Thymus (tissue), 11 donors: ENCODE data around the gene NEK2. TPM values are rescaled to one million over a fixed set of nuclear protein-coding genes. Genes with fewer than 3 reads are reported as not detected.
A peak's percentile ranks its signal among the peaks of the same experiment; 100 is the strongest.
"Not testable (repeated sequence)": the region's sequence is repeated elsewhere in the genome, so short reads cannot be mapped to it uniquely, and the experiment has no call there.

Experiments used
- DNase-seq, 9 donors: peaks; one replicate each; pipeline ENCODE4 v3.0.0-alpha.2; 2013; ENCODE audit warnings: low spot score in 9 of 9, low read depth in 6 of 9, missing footprints in 1 of 9
- H3K27ac ChIP-seq, 2 donors: one replicate each; pipeline ENCODE4 v1.5.1; 2013; ENCODE audit warnings: control low read depth in 1 of 2, low read depth in 1 of 2, low read length in 1 of 2, mild to moderate bottlenecking in 1 of 2, moderate library complexity in 1 of 2
- H3K27me3 ChIP-seq, 2 donors: one replicate each; pipeline ENCODE4 v1.5.1; 2013; ENCODE audit warnings: low read length in 1 of 2; ENCODE audit not compliant: control insufficient read depth in 2 of 2, insufficient read depth in 1 of 2
- H3K36me3 ChIP-seq, 2 donors: one replicate each; pipeline ENCODE4 v1.5.1; 2013; ENCODE audit warnings: low read length in 1 of 2, mild to moderate bottlenecking in 1 of 2, moderate library complexity in 1 of 2; ENCODE audit not compliant: control insufficient read depth in 2 of 2, insufficient read depth in 2 of 2
- H3K4me1 ChIP-seq, 2 donors: one replicate each; pipeline ENCODE4 v1.5.1; 2013; ENCODE audit warnings: low read length in 2 of 2; ENCODE audit not compliant: control insufficient read depth in 2 of 2, insufficient read depth in 2 of 2
- H3K4me3 ChIP-seq, 2 donors: one replicate each; pipeline ENCODE4 v1.5.1; 2013; ENCODE audit warnings: low read length in 2 of 2, control low read depth in 1 of 2, mild to moderate bottlenecking in 1 of 2
- H3K9me3 ChIP-seq, 2 donors: one replicate each; pipeline ENCODE4 v1.5.1; 2013; ENCODE audit warnings: low read length in 1 of 2, mild to moderate bottlenecking in 1 of 2; ENCODE audit not compliant: control insufficient read depth in 2 of 2, insufficient read depth in 1 of 2
- WGBS: extraction: QIAGEN DNeasy Blood & Tissue Kit; methylation state at CpG from one replicate; pipeline ENCODE4 v1.1.7; 2013; 5-methylcytosine and 5-hydroxymethylcytosine counted together
- polyA plus RNA-seq: library from polyadenylated mRNA; stranded (reverse); fragments of 200-250 nt; gene quantifications from one replicate; pipeline ENCODE4 v1.2.3, GENCODE V29; 2013
- total RNA-seq: library from RNA; stranded (reverse); fragments of 120-200 nt; gene quantifications from one replicate; pipeline ENCODE4 v1.2.4, GENCODE V29; 2013
- donor health status: healthy.

Gene NEK2
- total and polyA plus RNA-seq, 2 donors: 4.0 to 31.1 TPM

DNA sequence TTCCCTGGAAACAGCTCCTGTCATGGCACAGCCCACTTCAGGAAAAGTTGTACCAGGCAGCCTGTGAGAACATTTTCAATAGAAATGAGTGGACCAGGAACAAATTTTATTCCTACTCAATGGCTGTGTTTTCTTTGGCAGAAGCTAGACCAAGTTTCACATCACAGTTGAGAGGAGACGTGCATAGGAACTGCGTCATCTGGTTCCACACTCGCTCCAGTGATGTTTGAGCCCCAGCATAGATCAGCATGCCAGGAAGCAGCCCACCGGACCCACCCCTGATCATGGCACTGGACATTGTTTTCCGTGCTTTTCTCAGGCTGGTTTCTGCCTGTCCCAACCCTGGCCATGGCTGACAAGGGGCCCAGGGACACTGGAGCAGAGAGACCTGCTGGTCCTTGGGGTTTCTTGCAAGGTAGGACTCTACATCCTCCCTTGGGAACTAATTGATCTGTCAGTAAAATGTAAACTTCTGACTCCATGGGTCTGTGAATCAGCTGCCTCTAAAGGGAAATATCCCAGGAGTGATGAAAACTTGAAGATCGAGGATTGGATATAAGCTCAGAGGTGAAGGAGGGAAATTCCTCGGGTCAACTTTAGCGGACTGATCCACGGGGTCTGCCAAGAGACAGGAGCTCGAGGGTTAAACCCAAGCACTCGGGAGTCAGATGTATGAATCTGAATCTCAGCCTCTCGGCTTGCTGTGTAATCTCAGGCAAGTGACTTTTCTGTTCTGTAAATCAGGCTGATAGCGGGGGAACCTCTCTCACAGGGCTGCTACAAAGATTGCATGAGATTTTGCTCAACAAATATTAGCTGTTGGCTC lies 35.7 kb downstream of the NEK2 start:
- 79% methylated on average over 13 of the region's 13 CpGs for WGBS
- Histone ChIP-seq H3K36me3 (no peaks in the 10 kb centered on the region), H3K4me1 (peaks cover 3 to 15% of the 10 kb centered on the region in 2 donors), H3K9me3 (no peaks in the 10 kb centered on the region), H3K27me3 (no peaks in the 10 kb centered on the region), H3K27ac (no peak overlapping the region), H3K4me3 (no peak overlapping the region)
- no peak for DNase-seq

DNA sequence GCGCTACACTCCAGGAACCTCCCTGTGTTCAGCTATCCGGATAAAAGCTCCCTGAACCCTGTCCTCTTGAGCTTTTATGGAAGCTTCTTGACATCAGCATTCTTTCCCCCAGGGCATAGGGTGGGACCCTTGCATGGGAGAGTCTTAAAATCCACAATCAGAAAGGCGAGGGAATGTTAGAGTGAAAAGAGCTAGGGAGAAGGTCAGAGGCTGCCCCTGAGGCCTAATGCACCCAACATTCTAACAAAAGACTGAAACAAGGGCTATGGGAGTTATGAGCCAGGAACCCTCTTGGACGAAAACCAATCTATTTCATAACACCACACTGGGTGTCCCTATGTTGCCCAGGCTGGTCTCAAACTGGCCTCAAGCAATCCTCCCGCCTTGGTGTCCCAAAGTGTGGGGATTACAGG lies 36.7 kb downstream of the NEK2 start:
- H3K4me3 ChIP-seq: no peak overlapping the region
- no peak overlapping the region for H3K27ac ChIP-seq
- no peaks in the 10 kb centered on the region for H3K36me3 ChIP-seq
- peaks cover 3 to 11% of the 10 kb centered on the region in 2 donors for H3K4me1 ChIP-seq
- no peak for DNase-seq
- WGBS: 95% methylated on average over 5 of the region's 5 CpGs
- H3K27me3 ChIP-seq: no peaks in the 10 kb centered on the region
- H3K9me3 ChIP-seq: no peaks in the 10 kb centered on the region

DNA sequence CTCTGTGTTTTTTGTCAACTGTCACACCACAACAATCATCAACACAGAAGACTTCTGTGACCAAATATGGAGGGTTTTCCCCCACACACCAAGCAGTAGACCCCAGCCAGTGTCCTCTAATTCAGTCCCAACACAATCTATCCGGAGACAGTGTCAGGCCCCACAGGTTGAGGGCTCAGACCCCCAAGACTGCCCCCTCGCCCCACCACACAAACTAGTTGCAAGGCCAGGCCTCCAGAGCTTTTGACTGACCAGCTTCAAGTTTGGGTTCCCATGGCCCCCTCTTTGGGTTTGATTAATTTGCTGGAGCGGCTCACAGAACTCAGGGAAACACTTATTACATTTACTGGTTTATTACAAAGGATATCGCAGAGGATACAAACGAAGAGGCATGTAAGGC lies 37.2 kb downstream of the NEK2 start:
- no peaks in the 10 kb centered on the region for H3K9me3 ChIP-seq
- no peak overlapping the region for H3K4me3 ChIP-seq
- H3K27me3 ChIP-seq: no peaks in the 10 kb centered on the region
- DNase-seq: no peak
- 85% methylated on average over 5 of the region's 5 CpGs for WGBS
- peaks cover 0 to 10% of the 10 kb centered on the region in 2 donors for H3K4me1 ChIP-seq
- H3K36me3 ChIP-seq: no peaks in the 10 kb centered on the region
- H3K27ac ChIP-seq: no peak overlapping the region

DNA sequence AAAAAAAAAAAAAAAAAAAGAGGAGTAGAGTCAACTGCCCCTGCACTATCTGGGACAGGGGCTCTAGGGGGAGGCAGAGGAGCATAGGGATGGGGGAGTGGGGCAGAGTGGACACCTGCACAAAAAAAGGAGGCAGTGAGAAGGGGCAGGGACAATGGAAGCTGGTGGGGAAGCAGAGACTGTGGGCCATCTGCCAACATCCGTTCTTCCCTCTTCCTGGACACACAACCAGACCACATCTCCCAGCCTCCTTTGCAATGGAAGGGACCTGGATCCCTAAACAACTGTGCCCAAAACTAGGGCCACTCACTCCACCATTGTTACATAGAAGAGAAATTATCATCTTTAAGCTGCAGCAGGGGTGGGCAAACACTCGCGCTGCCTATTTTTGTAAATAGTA lies 38.4 kb downstream of the NEK2 start:
- H3K27me3 ChIP-seq: no peaks in the 10 kb centered on the region
- WGBS: 93% methylated on average over 3 of the region's 3 CpGs
- peaks cover 0 to 3% of the 10 kb centered on the region in 2 donors for H3K9me3 ChIP-seq
- H3K36me3 ChIP-seq: no peaks in the 10 kb centered on the region
- no peak overlapping the region for H3K27ac ChIP-seq
- DNase-seq: no peak
- H3K4me3 ChIP-seq: no peak overlapping the region
- peaks cover 0 to 14% of the 10 kb centered on the region in 2 donors for H3K4me1 ChIP-seq

DNA sequence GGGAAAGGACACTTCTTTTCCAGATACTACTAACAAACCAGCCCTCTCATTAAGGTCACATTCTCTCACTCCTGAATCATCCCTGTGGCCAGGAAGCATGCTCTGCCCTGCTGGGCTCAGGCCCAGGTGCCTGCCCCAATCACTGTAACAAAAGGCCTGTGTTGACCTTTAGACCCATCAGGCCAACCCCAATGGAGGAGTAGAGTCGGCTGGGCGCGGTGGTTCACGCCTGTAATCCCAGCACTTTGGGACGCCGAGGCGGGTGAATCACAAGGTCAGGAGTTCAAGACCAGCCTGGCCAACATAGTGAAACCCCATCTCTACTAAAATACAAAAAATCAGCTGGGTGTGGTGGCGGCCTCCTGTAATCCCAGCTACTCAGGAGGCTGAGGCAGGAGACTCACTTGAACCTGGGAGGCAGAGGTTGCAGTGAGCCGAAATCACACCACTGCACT lies 38.8 kb downstream of the NEK2 start:
- not testable (repeated sequence) for DNase-seq, H3K36me3 ChIP-seq
- 89% methylated on average over 9 of the region's 9 CpGs for WGBS

DNA sequence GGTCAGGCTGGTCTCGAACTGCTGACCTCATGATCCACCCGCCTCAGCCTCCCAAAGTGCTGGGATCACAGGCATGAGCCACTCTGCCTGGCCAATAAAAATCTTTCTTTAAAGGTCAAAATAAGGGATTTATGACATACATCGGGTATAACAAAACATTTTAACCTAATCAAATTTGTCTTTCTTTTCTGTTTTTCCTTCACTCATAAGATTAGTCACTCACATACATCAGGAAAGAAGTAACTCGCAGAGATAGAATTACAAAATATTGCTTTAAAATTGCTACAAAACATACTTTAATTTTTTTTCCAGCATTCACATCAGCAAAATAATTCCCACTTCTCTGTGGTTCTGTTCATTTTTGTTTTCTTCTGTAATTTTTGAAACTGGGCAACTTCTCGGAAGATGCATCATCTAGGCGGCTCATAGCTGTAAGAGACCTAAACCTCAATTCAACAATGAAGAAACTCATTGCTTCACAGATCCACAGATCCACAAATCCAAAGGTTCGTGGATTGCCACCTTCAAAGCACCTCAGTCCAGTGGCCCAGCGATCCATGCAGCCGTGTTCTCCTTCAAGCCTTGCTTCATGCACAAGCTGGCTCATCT lies 39.7 kb downstream of the NEK2 start:
- Histone ChIP-seq H3K27me3 (no peaks in the 10 kb centered on the region), H3K4me1 (peaks cover 0 to 14% of the 10 kb centered on the region in 2 donors), H3K36me3 (no peaks in the 10 kb centered on the region), H3K9me3 (peaks cover 0 to 4% of the 10 kb centered on the region in 2 donors), H3K4me3 (no peak overlapping the region), H3K27ac (no peak overlapping the region)
- WGBS: 92% methylated on average over 9 of the region's 9 CpGs
- no peak for DNase-seq

More for the DNA sequence above, 38.8 kb downstream of the NEK2 start:
- H3K27me3 ChIP-seq, H3K27ac ChIP-seq, H3K4me3 ChIP-seq, H3K9me3 ChIP-seq: not testable (repeated sequence)
- peaks cover 0 to 14% of the 10 kb centered on the region in 2 donors for H3K4me1 ChIP-seq

DNA sequence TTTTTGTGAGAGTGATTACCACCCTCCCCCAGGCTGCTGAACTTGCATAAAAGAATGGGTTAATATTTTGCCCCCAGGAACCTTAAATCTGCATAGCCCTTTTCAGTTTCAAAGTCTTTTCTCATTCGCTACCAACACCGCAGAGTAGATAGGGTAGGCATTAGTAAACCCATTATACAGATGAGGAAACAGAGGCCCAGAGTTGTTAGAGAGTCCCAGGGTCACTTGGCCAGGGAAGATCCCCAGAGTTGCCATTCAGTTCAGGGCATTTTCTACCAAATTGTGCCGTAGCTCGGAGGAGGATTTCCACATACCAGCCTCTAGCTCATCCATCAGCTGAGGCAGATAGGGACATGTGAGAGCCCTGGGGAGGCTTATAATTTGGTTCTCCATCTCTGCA lies 40.5 kb downstream of the NEK2 start:
- DNase-seq: no peak
- H3K36me3 ChIP-seq: no peaks in the 10 kb centered on the region
- peaks cover 0 to 14% of the 10 kb centered on the region in 2 donors for H3K4me1 ChIP-seq
- peaks cover 0 to 4% of the 10 kb centered on the region in 2 donors for H3K9me3 ChIP-seq
- whole genome bisulfite sequencing: 97% methylated on average over 4 of the region's 4 CpGs
- no peaks in the 10 kb centered on the region for H3K27me3 ChIP-seq
- H3K27ac ChIP-seq: no peak overlapping the region
- H3K4me3 ChIP-seq: no peak overlapping the region

DNA sequence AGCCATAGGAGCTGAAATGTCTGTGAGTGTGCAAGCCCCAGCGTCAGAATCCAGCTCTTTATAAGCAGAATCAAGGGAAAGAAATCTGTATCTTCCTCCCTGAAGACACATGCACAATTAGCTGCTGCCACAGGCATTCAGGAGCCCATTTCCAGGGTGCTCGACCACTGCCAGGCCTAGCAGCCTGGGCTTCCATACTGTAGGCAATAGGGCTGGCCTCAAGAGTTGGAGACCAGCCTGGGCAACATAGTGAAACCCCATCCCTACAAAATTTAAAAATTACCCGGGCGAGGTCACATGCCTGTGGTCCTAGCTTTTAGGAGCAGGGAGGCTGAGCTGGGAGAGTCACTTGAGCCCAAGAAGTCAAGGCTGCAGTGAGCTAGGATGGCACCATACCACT lies 41.0 kb downstream of the NEK2 start:
- Histone ChIP-seq H3K36me3 (no peaks in the 10 kb centered on the region), H3K4me1 (peaks cover 0 to 14% of the 10 kb centered on the region in 2 donors), H3K4me3 (no peak overlapping the region), H3K9me3 (peaks cover 0 to 4% of the 10 kb centered on the region in 2 donors), H3K27me3 (no peaks in the 10 kb centered on the region), H3K27ac (no peak overlapping the region)
- no peak for DNase-seq
- 96% methylated on average over 4 of the region's 4 CpGs for WGBS

DNA sequence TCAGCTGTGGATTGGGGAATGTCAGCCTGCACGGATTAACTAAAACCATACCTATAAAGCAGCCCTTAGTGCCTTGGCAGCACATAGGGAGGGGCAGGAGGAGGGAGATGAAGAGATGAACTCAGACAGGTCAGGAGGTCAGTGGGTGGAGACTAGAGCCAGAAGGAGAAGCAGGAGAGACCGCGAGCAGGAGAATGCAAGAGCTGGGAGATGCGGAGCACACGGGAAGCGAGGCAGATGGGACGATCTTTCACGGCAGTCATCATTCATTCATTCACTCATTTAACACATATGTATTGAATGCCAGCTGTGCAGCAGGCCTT lies 41.9 kb downstream of the NEK2 start:
- Histone ChIP-seq H3K27ac (peak overlapping the region in 1 of 2 donors; percentile 62), H3K9me3 (peaks cover 0 to 4% of the 10 kb centered on the region in 2 donors), H3K4me3 (no peak overlapping the region), H3K4me1 (peaks cover 0 to 14% of the 10 kb centered on the region in 2 donors), H3K36me3 (no peaks in the 10 kb centered on the region), H3K27me3 (no peaks in the 10 kb centered on the region)
- DNase-seq: no peak
- WGBS: 94% methylated on average over 8 of the region's 8 CpGs
